NB4 (cell line): ENCODE measurements around the gene MOB2.

Source experiments
- CTCF ChIP-seq: IDR thresholded peaks from one replicate; pipeline ENCODE4 v1.5.1; 2012; ENCODE audit warnings: low read depth, low read length
- MAX ChIP-seq: IDR thresholded peaks from 2 replicates; pipeline ENCODE4 v1.6.1; 2011; ENCODE audit warnings: low read depth, low read length
- MYC ChIP-seq: IDR thresholded peaks from 2 replicates; pipeline ENCODE4 v1.6.1; 2011; ENCODE audit warnings: low read depth, low read length
- POLR2A ChIP-seq: IDR thresholded peaks from 2 replicates; pipeline ENCODE4 v1.6.1; 2011; ENCODE audit warnings: mild to moderate bottlenecking; ENCODE audit not compliant: insufficient read length; ENCODE audit errors: extremely low read depth

GRCh38 chr11:1457856-1458255 lies 28.7 kb downstream of the MOB2 start:
- TF ChIP-seq POLR2A: no peak
- TF ChIP-seq CTCF: no peak
- TF ChIP-seq MAX: no peak
- no peak for TF ChIP-seq MYC
